Esophagus (tissue), 2 donors: ENCODE results near the gene ZNF576. TPM values are rescaled to one million over a fixed set of nuclear protein-coding genes. Genes with fewer than 3 reads are reported as not detected.
"Not testable (repeated sequence)": the region's sequence is repeated elsewhere in the genome, so short reads cannot be mapped to it uniquely, and the experiment has no call there.

ENCODE experiments used
- H3K27ac ChIP-seq, 2 donors: one replicate each; pipeline ENCODE4 v1.5.1; 2013; ENCODE audit warnings: low read depth in 2 of 2, mild to moderate bottlenecking in 2 of 2, inconsistent platforms in 1 of 2, low read length in 1 of 2, moderate library complexity in 1 of 2
- H3K27me3 ChIP-seq, 2 donors: one replicate each; pipeline ENCODE4 v1.6.1; 2013; ENCODE audit warnings: low read length in 2 of 2, control low read depth in 1 of 2, mild to moderate bottlenecking in 1 of 2; ENCODE audit not compliant: insufficient read depth in 2 of 2, control insufficient read depth in 1 of 2
- H3K36me3 ChIP-seq, 2 donors: one replicate each; pipeline ENCODE4 v1.6.1; 2013; ENCODE audit warnings: low read length in 1 of 2; ENCODE audit not compliant: control insufficient read depth in 2 of 2, insufficient read depth in 2 of 2
- H3K4me1 ChIP-seq, 2 donors: one replicate each; pipeline ENCODE4 v1.6.1; 2013; ENCODE audit warnings: low read length in 1 of 2; ENCODE audit not compliant: control insufficient read depth in 2 of 2, insufficient read depth in 2 of 2
- H3K4me3 ChIP-seq, 2 donors: one replicate each; pipeline ENCODE4 v1.5.1; 2013; ENCODE audit warnings: low read length in 2 of 2, mild to moderate bottlenecking in 2 of 2, low read depth in 1 of 2, moderate library complexity in 1 of 2
- H3K9me3 ChIP-seq, 2 donors: one replicate each; pipeline ENCODE4 v1.6.1; 2013; ENCODE audit warnings: mild to moderate bottlenecking in 2 of 2, low read depth in 1 of 2, low read length in 1 of 2, moderate library complexity in 1 of 2; ENCODE audit not compliant: control insufficient read depth in 2 of 2, insufficient read depth in 1 of 2
- WGBS, 2 donors: extraction: QIAGEN DNeasy Blood & Tissue Kit; methylation state at CpG; one replicate each; pipeline ENCODE4 v1.1.7; 2013; 5-methylcytosine and 5-hydroxymethylcytosine counted together
- polyA plus RNA-seq, 2 donors: library from polyadenylated mRNA; stranded (reverse); fragments of 200-250 nt; gene quantifications; one replicate each; pipeline ENCODE4 v1.2.3, GENCODE V29; 2013
- donor health status: healthy with polysubstance abuse.
- donor health status: Bipolar disorder and iron deficiency.

Gene ZNF576
- polyA plus RNA-seq, 2 donors, result 6.8 to 13.0 TPM

DNA sequence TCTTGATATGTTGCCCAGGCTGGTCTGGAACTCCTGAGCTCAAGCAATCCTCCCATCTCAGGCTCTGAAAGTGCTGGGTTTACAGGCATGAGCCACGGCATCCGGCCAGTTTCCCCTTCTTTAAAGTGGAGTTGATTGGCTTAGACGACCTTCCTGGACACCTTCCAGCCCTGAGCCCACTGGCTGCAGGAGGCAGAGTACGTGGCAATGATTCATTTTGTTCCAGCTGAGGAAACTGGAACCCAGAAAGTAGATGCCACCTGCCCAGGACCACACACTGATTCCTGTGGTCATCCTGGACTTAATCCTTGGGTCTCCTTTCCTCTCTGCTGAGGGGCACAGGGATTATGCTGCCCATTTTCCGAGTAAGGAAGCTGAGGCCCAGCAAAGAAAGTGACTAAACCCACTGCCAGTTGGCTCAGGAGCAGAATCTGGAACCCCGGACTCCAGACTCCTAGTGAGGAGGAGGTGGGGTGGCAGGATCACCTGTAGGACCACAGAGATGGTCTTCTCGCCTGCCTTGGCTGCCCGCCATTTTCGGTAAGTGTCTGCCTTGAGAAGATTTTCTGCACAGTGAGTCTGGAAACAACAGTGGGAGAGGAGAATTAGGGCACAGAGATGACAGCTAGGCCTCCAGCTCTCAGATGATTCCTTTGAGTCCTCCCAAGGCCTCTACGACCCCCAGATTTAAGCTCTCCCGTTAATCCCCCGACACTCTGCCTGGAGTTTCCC lies 21.8 kb upstream of the ZNF576 start:
- H3K27ac ChIP-seq, result peak overlapping the region; percentile 77 to 84
- peaks cover 7 to 13% of the 10 kb centered on the region in 2 donors for H3K4me1 ChIP-seq
- WGBS, 2 donors, result 26 to 33% methylated on average over 12 of the region's 12 CpGs
- no peaks in the 10 kb centered on the region for H3K9me3 ChIP-seq
- no peaks in the 10 kb centered on the region for H3K27me3 ChIP-seq
- H3K36me3 ChIP-seq, result peaks cover 0 to 2% of the 10 kb centered on the region in 2 donors
- peak overlapping the region; percentile 68 to 88 for H3K4me3 ChIP-seq

- WGBS, 2 donors, result 0% methylated on average over 51 of the region's 51 CpGs
- Histone ChIP-seq H3K4me3 (peak within 1 kb of the TSS; percentile 68 to 88), H3K36me3 (peaks cover 0 to 2% of the 10 kb centered on the region in 2 donors)
Observed at GRCh38 chr19:43575156-43575950, 21.0 kb upstream of the ZNF576 start, which contains the start of the genes PINLYP and XRCC1. PINLYP (plus strand) TSS chr19:43575801; CDS start chr19:43577192, 1,391 bp downstream. XRCC1 (minus strand) TSS chr19:43575527; CDS start chr19:43575458, 69 bp downstream.

GRCh38 chr19:43575955-43576878 lies 20.2 kb upstream of the ZNF576 start:
- Histone ChIP-seq H3K27ac (peak overlapping the region; percentile 53 to 69), H3K36me3 (peaks cover 0 to 2% of the 10 kb centered on the region in 2 donors), H3K4me3 (peak overlapping the region; percentile 30 to 68), H3K4me1 (peaks cover 5 to 17% of the 10 kb centered on the region in 2 donors), H3K9me3 (no peaks in the 10 kb centered on the region), H3K27me3 (no peaks in the 10 kb centered on the region)
- WGBS, 2 donors, result 59 to 62% methylated on average over 37 of the region's 37 CpGs

More at GRCh38 chr19:43575156-43575950, 21.0 kb upstream of the ZNF576 start, which contains the start of the genes PINLYP and XRCC1:
- peak within 1 kb of the TSS; percentile 77 to 84 for H3K27ac ChIP-seq
- H3K4me1 ChIP-seq, result peaks cover 7 to 13% of the 10 kb centered on the region in 2 donors
- H3K27me3 ChIP-seq, result no peaks in the 10 kb centered on the region
- no peaks in the 10 kb centered on the region for H3K9me3 ChIP-seq

GRCh38 chr19:43578787-43579186 lies 17.6 kb upstream of the ZNF576 start:
- Histone ChIP-seq H3K4me1 (peaks cover 5 to 18% of the 10 kb centered on the region in 2 donors), H3K4me3 (no peak overlapping the region), H3K9me3 (no peaks in the 10 kb centered on the region), H3K36me3 (no peaks in the 10 kb centered on the region), H3K27ac (no peak overlapping the region), H3K27me3 (no peaks in the 10 kb centered on the region)
- 86 to 90% methylated on average over 3 of the region's 3 CpGs for WGBS, 2 donors

DNA sequence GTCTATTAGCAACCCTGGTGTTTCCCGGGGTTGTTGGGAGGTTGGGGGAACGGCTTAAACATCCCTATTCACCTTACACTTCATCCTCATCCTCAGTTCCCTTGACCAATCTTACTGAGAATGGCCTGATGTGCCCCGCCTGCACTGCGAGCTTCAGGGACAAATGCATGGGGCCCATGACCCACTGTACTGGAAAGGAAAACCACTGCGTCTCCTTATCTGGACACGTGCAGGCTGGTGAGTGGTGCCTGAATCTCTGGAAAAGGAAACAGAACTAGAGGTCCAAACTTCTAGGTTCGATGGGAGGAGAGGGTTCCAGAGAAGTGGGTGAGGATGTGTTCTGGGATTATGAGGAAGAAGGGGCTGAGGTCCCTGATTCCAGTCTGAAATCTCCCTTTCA lies 14.9 kb upstream of the ZNF576 start:
- H3K9me3 ChIP-seq, result no peaks in the 10 kb centered on the region
- H3K27me3 ChIP-seq, result no peaks in the 10 kb centered on the region
- peak overlapping the region in 1 of 2 donors; percentile 36 for H3K27ac ChIP-seq
- peaks cover 2 to 3% of the 10 kb centered on the region in 2 donors for H3K36me3 ChIP-seq
- peaks cover 2 to 6% of the 10 kb centered on the region in 2 donors for H3K4me1 ChIP-seq
- peak overlapping the region; percentile 28 to 52 for H3K4me3 ChIP-seq
- 64 to 72% methylated on average over 7 of the region's 7 CpGs for WGBS, 2 donors

DNA sequence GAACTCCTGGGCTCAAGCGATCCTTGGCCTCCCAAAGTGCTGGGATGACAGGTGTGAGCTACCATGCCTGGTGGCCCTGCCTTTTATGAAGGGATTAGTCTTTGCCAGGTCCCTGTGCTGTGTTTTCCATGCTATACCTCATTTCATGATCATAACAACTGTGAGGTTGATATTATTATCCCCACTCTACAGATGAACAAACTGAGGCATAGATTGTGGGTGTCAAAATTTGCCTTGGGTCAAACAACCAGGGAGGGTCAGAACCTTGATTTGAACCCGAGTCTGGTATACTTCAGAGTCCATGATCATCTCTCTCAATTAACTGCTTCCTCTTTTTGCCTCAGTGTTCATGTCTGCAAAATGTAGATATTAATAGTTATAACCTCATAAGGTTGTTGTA lies 13.9 kb upstream of the ZNF576 start:
- 93 to 99% methylated on average over 2 of the region's 2 CpGs for WGBS, 2 donors
- Histone ChIP-seq H3K4me3 (no peak overlapping the region), H3K36me3 (peaks cover 2 to 3% of the 10 kb centered on the region in 2 donors), H3K9me3 (no peaks in the 10 kb centered on the region), H3K27ac (no peak overlapping the region), H3K4me1 (peaks cover 0 to 5% of the 10 kb centered on the region in 2 donors), H3K27me3 (no peaks in the 10 kb centered on the region)

DNA sequence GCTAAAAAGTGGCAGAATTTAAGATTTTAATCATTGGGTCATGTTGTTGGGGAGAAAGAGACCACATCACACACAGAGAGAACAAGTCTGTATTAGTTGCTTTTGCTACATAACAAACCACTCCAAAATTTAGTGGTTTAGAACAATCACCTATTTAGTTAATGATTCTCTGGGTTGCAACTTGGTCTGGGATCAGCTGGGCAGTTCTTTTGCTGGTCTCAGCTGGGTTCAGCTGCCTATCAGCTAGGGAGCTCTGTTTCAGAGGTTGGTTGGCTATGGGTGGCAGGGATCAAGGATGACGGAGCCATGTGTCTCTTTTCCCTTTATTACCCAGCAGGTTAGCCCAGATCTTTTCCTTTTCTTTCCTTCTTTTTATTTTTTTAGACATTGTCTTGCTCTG lies 11.9 kb upstream of the ZNF576 start:
- H3K9me3 ChIP-seq, result no peaks in the 10 kb centered on the region
- no peaks in the 10 kb centered on the region for H3K27me3 ChIP-seq
- H3K4me3 ChIP-seq, result no peak overlapping the region
- H3K36me3 ChIP-seq, result peaks cover 2 to 3% of the 10 kb centered on the region in 2 donors
- 75 to 98% methylated on average over 1 of the region's 1 CpG for WGBS, 2 donors
- H3K4me1 ChIP-seq, result peaks cover 0 to 5% of the 10 kb centered on the region in 2 donors
- H3K27ac ChIP-seq, result no peak overlapping the region

- no peak overlapping the region for H3K4me3 ChIP-seq
- WGBS, 2 donors, result 77 to 91% methylated on average over 2 of the region's 2 CpGs
- no peaks in the 10 kb centered on the region for H3K27me3 ChIP-seq
- no peak overlapping the region for H3K27ac ChIP-seq
- peaks cover 3 to 8% of the 10 kb centered on the region in 2 donors for H3K36me3 ChIP-seq
- H3K4me1 ChIP-seq, result peaks cover 0 to under 1% of the 10 kb centered on the region in 2 donors
- no peaks in the 10 kb centered on the region for H3K9me3 ChIP-seq
Observed at GRCh38 chr19:43586346-43586745, 10.0 kb upstream of the ZNF576 start.

GRCh38 chr19:43587029-43587428 lies 9.4 kb upstream of the ZNF576 start:
- not testable (repeated sequence) for H3K4me1 ChIP-seq, H3K36me3 ChIP-seq, H3K4me3 ChIP-seq, H3K9me3 ChIP-seq, H3K27ac ChIP-seq, H3K27me3 ChIP-seq
- WGBS, 2 donors, result 92 to 96% methylated on average over 3 of the region's 3 CpGs
